Mesenchymal stem cell (in vitro differentiated cells and primary cell): ENCODE measurements around the gene CYTL1. TPM values are rescaled to one million over a fixed set of nuclear protein-coding genes. Genes with fewer than 3 reads are reported as not detected.
"Not testable (repeated sequence)": the region's sequence is repeated elsewhere in the genome, so short reads cannot be mapped to it uniquely, and the experiment has no call there.

Experiments
- DNase-seq: peaks from one replicate; pipeline ENCODE4 v3.0.0-alpha.2; 2013
- H2AFZ ChIP-seq: one replicate; pipeline ENCODE4 v1.6.1; 2013; ENCODE audit warnings: low read depth, mild to moderate bottlenecking, control low read depth, inconsistent platforms, low read length, moderate library complexity
- H2AK5ac ChIP-seq: 2 replicates; pipeline ENCODE4 v1.6.1; 2013; ENCODE audit warnings: low read length, moderate library complexity, mild to moderate bottlenecking, inconsistent platforms; ENCODE audit not compliant: severe bottlenecking
- H2BK120ac ChIP-seq: one replicate; pipeline ENCODE4 v1.6.1; 2013; ENCODE audit warnings: low read depth, mild to moderate bottlenecking, inconsistent platforms, low read length, moderate library complexity
- H2BK12ac ChIP-seq, 2 experiments: one replicate each; pipeline ENCODE4 v1.6.1; 2013; ENCODE audit warnings: inconsistent platforms in 2 of 2, low read length in 2 of 2, mild to moderate bottlenecking in 2 of 2, moderate library complexity in 2 of 2, control low read depth in 1 of 2
- H2BK15ac ChIP-seq: one replicate; pipeline ENCODE4 v1.6.1; 2013; ENCODE audit warnings: mild to moderate bottlenecking, low read depth, inconsistent platforms; ENCODE audit not compliant: poor library complexity, severe bottlenecking
- H2BK5ac ChIP-seq: 2 replicates; pipeline ENCODE4 v1.6.1; 2013; ENCODE audit warnings: low read depth, mild to moderate bottlenecking, low read length, control low read depth, inconsistent platforms; ENCODE audit not compliant: poor library complexity, severe bottlenecking
- H3K14ac ChIP-seq, 2 experiments: one replicate each; pipeline ENCODE4 v1.6.1; 2013; ENCODE audit warnings: inconsistent platforms in 2 of 2, low read length in 2 of 2, control low read depth in 1 of 2, mild to moderate bottlenecking in 1 of 2, moderate library complexity in 1 of 2
- H3K18ac ChIP-seq, 2 experiments: one replicate each; pipeline ENCODE4 v1.6.1; 2013; ENCODE audit warnings: inconsistent platforms in 2 of 2, low read length in 2 of 2, control low read depth in 1 of 2, low read depth in 1 of 2, mild to moderate bottlenecking in 1 of 2
- H3K23ac ChIP-seq, 2 experiments: one replicate each; pipeline ENCODE4 v1.6.1; 2013; ENCODE audit warnings: inconsistent platforms in 2 of 2, low read length in 2 of 2, mild to moderate bottlenecking in 2 of 2, moderate library complexity in 2 of 2, control low read depth in 1 of 2
- H3K27ac ChIP-seq: 2 replicates; pipeline ENCODE4 v1.5.1; 2013; ENCODE audit warnings: mild to moderate bottlenecking, moderate library complexity, low read length, control low read depth, inconsistent platforms; ENCODE audit not compliant: poor library complexity, severe bottlenecking
- H3K27me3 ChIP-seq, 2 experiments: 2 replicates each; pipeline versions ENCODE4 v1.6.1 to v1.7.0; 2013; ENCODE audit warnings: low read length in 2 of 2, mild to moderate bottlenecking in 2 of 2, moderate library complexity in 2 of 2, control low read depth in 1 of 2, inconsistent platforms in 1 of 2; ENCODE audit not compliant: control insufficient read depth in 1 of 2, insufficient read depth in 1 of 2
- H3K36me3 ChIP-seq, 2 experiments: 2 replicates each; pipeline versions ENCODE4 v1.6.1 to v1.7.0; 2013; ENCODE audit warnings: low read length in 2 of 2, control low read depth in 1 of 2, inconsistent platforms in 1 of 2, low read depth in 1 of 2, mild to moderate bottlenecking in 1 of 2; ENCODE audit not compliant: insufficient read depth in 2 of 2, control insufficient read depth in 1 of 2
- H3K4ac ChIP-seq, 2 experiments: one replicate each; pipeline ENCODE4 v1.6.1; 2013; ENCODE audit warnings: inconsistent platforms in 2 of 2, low read length in 2 of 2, mild to moderate bottlenecking in 2 of 2, moderate library complexity in 2 of 2, control low read depth in 1 of 2, low read depth in 1 of 2
- H3K4me1 ChIP-seq: 2 replicates; pipeline ENCODE4 v1.6.1; 2013; ENCODE audit warnings: low read depth, low read length, control low read depth; ENCODE audit not compliant: control insufficient read depth, insufficient read depth
- H3K4me2 ChIP-seq: 2 replicates; pipeline ENCODE4 v1.6.1; 2013; ENCODE audit warnings: low read length, mild to moderate bottlenecking, inconsistent platforms; ENCODE audit not compliant: poor library complexity, severe bottlenecking
- H3K4me3 ChIP-seq, 2 experiments: 2 replicates each; pipeline versions ENCODE4 v1.5.1 to v1.7.0; 2013; ENCODE audit warnings: low read length in 2 of 2, mild to moderate bottlenecking in 2 of 2, control low read depth in 1 of 2, low read depth in 1 of 2; ENCODE audit not compliant: insufficient read depth in 1 of 2
- H3K79me1 ChIP-seq: replicated peaks from 2 replicates; pipeline ENCODE4 v1.6.1; 2013; ENCODE audit warnings: mild to moderate bottlenecking, control low read depth, low read length, inconsistent platforms; ENCODE audit not compliant: poor library complexity, severe bottlenecking
- H3K9ac ChIP-seq: 2 replicates; pipeline ENCODE4 v1.7.0; 2013; ENCODE audit warnings: mild to moderate bottlenecking, low read length, moderate library complexity
- H3K9me3 ChIP-seq: 2 replicates; pipeline ENCODE4 v1.7.0; 2013; ENCODE audit warnings: mild to moderate bottlenecking, low read length; ENCODE audit not compliant: control insufficient read depth
- H4K8ac ChIP-seq: one replicate; pipeline ENCODE4 v1.6.1; 2013; ENCODE audit warnings: inconsistent platforms, mild to moderate bottlenecking, low read length, moderate library complexity
- H4K91ac ChIP-seq: one replicate; pipeline ENCODE4 v1.6.1; 2013; ENCODE audit warnings: mild to moderate bottlenecking, low read length, inconsistent platforms
- WGBS: methylation state at CpG from one replicate; pipeline ENCODE4 v1.1.7; 2013; ENCODE audit warnings: mixed read lengths; 5-methylcytosine and 5-hydroxymethylcytosine counted together
- polyA plus RNA-seq, 2 experiments: library from polyadenylated mRNA; stranded (reverse); fragments of 200-250 nt; gene quantifications; one replicate each; pipeline ENCODE4 v1.2.3, GENCODE V29; 2013

Gene CYTL1
- 36.4 TPM for polyA plus RNA-seq (2013, experiment 1 of 2)
- polyA plus RNA-seq (2013, experiment 2 of 2): 39.7 TPM

- Histone ChIP-seq H3K4me1 (peaks cover 10% of the 10 kb centered on the region), H2BK5ac (no peak within 1 kb of the TSS)
- WGBS: 6% methylated on average over 28 of the region's 28 CpGs
Measured at GRCh38 chr4:5019274-5019673, at the start of gene CYTL1. CYTL1 (minus strand) TSS chr4:5019458; CDS start chr4:5019445, 13 bp downstream.

GRCh38 chr4:5067908-5068307 lies 48.6 kb upstream of the CYTL1 start:
- H3K23ac ChIP-seq: no peak overlapping the region
- H2AK5ac ChIP-seq: no peak overlapping the region
- H3K27ac ChIP-seq: no peak overlapping the region
- no peak for DNase-seq
- no peak overlapping the region for H2BK15ac ChIP-seq
- H3K9me3 ChIP-seq: no peaks in the 10 kb centered on the region
- no peak overlapping the region for H4K91ac ChIP-seq
- H2AFZ ChIP-seq: no peak overlapping the region
- H3K27me3 ChIP-seq: no peaks in the 10 kb centered on the region
- H3K4me3 ChIP-seq: no peak overlapping the region
- H2BK12ac ChIP-seq: no peak overlapping the region
- no peak overlapping the region for H2BK120ac ChIP-seq
- H3K14ac ChIP-seq: no peak overlapping the region
- H3K9ac ChIP-seq: no peak overlapping the region
- H3K4me1 ChIP-seq: peaks cover 4% of the 10 kb centered on the region
- no peak overlapping the region for H2BK5ac ChIP-seq
- H3K79me1 ChIP-seq: peaks cover 25% of the 10 kb centered on the region
- WGBS: 100% methylated on average over 2 of the region's 3 CpGs
- no peak overlapping the region for H3K18ac ChIP-seq
- H4K8ac ChIP-seq: no peak overlapping the region
- no peaks in the 10 kb centered on the region for H3K36me3 ChIP-seq
- no peak overlapping the region for H3K4ac ChIP-seq
- H3K4me2 ChIP-seq: no peak overlapping the region

More at GRCh38 chr4:5019274-5019673, at the start of gene CYTL1:
- H3K27ac ChIP-seq: no peak within 1 kb of the TSS
- peak within 1 kb of the TSS; percentile 62 for H2BK15ac ChIP-seq
- peak within 1 kb of the TSS; percentile 13 for H2BK120ac ChIP-seq
- H2AFZ ChIP-seq: peak within 1 kb of the TSS; percentile 3
- H2BK12ac ChIP-seq: peak within 1 kb of the TSS in 1 of 2 experiments; percentile 42
- H4K91ac ChIP-seq: peak within 1 kb of the TSS; percentile 81
- H3K36me3 ChIP-seq: no peaks in the 10 kb centered on the region
- H3K23ac ChIP-seq: peak within 1 kb of the TSS in 1 of 2 experiments; percentile 28
- peak within 1 kb of the TSS; percentile 23 for H3K9ac ChIP-seq
- H2AK5ac ChIP-seq: peak within 1 kb of the TSS; percentile 48
- peak within 1 kb of the TSS in 1 of 2 experiments; percentile 1 for H3K4ac ChIP-seq
- H3K4me2 ChIP-seq: peak within 1 kb of the TSS; percentile 82
- peaks cover 0 to 30% of the 10 kb centered on the region in 2 experiments for H3K27me3 ChIP-seq
- H3K14ac ChIP-seq: peak within 1 kb of the TSS in 1 of 2 experiments; percentile 51
- peak within 1 kb of the TSS; percentile 25 to 56 for H3K18ac ChIP-seq
- H3K79me1 ChIP-seq: peaks cover 8% of the 10 kb centered on the region
- peak within 1 kb of the TSS; percentile 52 to 64 for H3K4me3 ChIP-seq
- DNase-seq: no peak
- H3K9me3 ChIP-seq: no peaks in the 10 kb centered on the region
- peak within 1 kb of the TSS; percentile 79 for H4K8ac ChIP-seq

- H2AK5ac ChIP-seq, H3K4ac ChIP-seq, H3K4me1 ChIP-seq, H3K18ac ChIP-seq, H2BK120ac ChIP-seq, H3K23ac ChIP-seq, H3K14ac ChIP-seq, H2BK5ac ChIP-seq, H3K27ac ChIP-seq, H3K36me3 ChIP-seq, H2BK15ac ChIP-seq, H3K9ac ChIP-seq, H4K91ac ChIP-seq, H3K4me2 ChIP-seq, H3K9me3 ChIP-seq, H2AFZ ChIP-seq, H3K27me3 ChIP-seq, DNase-seq, H2BK12ac ChIP-seq, H3K4me3 ChIP-seq, H4K8ac ChIP-seq: not testable (repeated sequence)
- WGBS: 63% methylated on average over 2 of the region's 3 CpGs
- H3K79me1 ChIP-seq: peaks cover 24% of the 10 kb centered on the region
Measured at GRCh38 chr4:5066968-5067367, 47.7 kb upstream of the CYTL1 start.

DNA sequence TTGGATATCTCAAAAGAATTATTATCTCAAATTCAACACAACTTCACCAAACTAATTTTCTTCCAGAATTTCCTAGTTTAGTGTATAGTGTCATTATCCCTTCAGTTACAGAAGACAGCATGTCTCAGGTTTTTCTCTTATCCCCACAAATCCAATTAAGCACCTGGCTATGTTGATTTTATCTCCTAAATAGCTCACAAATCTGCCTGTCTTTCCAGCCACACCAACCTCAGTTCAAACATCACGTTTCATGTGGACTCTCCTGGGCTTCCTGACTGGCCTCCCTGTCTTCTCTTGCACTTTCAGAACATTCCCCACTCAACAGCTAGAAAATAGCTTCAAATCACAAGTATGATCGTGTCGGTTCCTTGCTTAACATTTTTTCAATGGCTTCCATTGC lies 46.8 kb upstream of the CYTL1 start:
- no peaks in the 10 kb centered on the region for H3K36me3 ChIP-seq
- no peak overlapping the region for H3K9ac ChIP-seq
- H2AK5ac ChIP-seq: no peak overlapping the region
- no peaks in the 10 kb centered on the region for H3K9me3 ChIP-seq
- no peak for DNase-seq
- H2BK5ac ChIP-seq: no peak overlapping the region
- H2AFZ ChIP-seq: no peak overlapping the region
- no peak overlapping the region for H3K4me2 ChIP-seq
- no peak overlapping the region for H2BK12ac ChIP-seq
- WGBS: 61% methylated on average over 3 of the region's 3 CpGs
- no peak overlapping the region for H3K14ac ChIP-seq
- H3K18ac ChIP-seq: no peak overlapping the region
- H3K23ac ChIP-seq: no peak overlapping the region
- H2BK15ac ChIP-seq: no peak overlapping the region
- H3K4ac ChIP-seq: no peak overlapping the region
- H2BK120ac ChIP-seq: no peak overlapping the region
- peaks cover 4% of the 10 kb centered on the region for H3K4me1 ChIP-seq
- H4K91ac ChIP-seq: no peak overlapping the region
- peaks cover 24% of the 10 kb centered on the region for H3K79me1 ChIP-seq
- no peak overlapping the region for H3K27ac ChIP-seq
- no peaks in the 10 kb centered on the region for H3K27me3 ChIP-seq
- no peak overlapping the region for H4K8ac ChIP-seq
- no peak overlapping the region for H3K4me3 ChIP-seq
